ENCODE data around the gene TRIM66. TPM values are rescaled to one million over a fixed set of nuclear protein-coding genes. Genes with fewer than 3 reads are reported as not detected.

Gene TRIM66
- total RNA-seq, 4 donors from 2014 or later: 3.3 to 13.0 (median 6.2) TPM

DNA sequence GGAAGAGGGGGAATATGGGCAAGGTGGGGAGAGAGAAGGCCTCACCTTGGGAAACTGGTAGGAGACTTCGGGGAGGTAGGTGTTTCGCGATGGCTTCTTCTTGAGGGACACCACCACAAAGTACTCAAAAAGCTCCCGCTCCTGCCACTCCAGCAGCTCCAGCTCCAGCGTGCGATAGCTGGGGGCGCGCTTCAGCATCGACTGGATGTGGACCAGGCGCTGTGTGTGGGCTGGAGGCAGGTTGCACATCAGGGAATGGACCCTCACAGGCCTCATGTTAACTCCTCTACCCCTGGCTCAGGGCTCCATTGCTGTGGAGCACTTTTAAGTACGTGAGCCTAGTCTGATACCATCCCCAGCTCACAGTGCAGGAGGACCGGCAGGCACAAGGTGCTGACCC is 30.0 kb upstream of the TRIM66 start:
- intact Hi-C loops (cut with DNase I; ENCODE audit: low total_unique reads): no loop called here
- WGBS, 2 donors: 96% methylated on average over 12 of the region's 12 CpGs
- TF ChIP-seq, protein P1, sequence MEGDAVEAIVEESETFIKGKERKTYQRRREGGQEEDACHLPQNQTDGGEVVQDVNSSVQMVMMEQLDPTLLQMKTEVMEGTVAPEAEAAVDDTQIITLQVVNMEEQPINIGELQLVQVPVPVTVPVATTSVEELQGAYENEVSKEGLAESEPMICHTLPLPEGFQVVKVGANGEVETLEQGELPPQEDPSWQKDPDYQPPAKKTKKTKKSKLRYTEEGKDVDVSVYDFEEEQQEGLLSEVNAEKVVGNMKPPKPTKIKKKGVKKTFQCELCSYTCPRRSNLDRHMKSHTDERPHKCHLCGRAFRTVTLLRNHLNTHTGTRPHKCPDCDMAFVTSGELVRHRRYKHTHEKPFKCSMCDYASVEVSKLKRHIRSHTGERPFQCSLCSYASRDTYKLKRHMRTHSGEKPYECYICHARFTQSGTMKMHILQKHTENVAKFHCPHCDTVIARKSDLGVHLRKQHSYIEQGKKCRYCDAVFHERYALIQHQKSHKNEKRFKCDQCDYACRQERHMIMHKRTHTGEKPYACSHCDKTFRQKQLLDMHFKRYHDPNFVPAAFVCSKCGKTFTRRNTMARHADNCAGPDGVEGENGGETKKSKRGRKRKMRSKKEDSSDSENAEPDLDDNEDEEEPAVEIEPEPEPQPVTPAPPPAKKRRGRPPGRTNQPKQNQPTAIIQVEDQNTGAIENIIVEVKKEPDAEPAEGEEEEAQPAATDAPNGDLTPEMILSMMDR (IDR thresholded peaks at IDR 0.05): no peak
- TF ChIP-seq POLR2A (IDR thresholded peaks at IDR 0.05): no peak
- no peak overlapping the region for H3K4me3 ChIP-seq (ENCODE audit: low read depth, poor library complexity, severe bottlenecking)
- no peak for DNase-seq (ENCODE audit: low spot score in 2 of 2)

DNA sequence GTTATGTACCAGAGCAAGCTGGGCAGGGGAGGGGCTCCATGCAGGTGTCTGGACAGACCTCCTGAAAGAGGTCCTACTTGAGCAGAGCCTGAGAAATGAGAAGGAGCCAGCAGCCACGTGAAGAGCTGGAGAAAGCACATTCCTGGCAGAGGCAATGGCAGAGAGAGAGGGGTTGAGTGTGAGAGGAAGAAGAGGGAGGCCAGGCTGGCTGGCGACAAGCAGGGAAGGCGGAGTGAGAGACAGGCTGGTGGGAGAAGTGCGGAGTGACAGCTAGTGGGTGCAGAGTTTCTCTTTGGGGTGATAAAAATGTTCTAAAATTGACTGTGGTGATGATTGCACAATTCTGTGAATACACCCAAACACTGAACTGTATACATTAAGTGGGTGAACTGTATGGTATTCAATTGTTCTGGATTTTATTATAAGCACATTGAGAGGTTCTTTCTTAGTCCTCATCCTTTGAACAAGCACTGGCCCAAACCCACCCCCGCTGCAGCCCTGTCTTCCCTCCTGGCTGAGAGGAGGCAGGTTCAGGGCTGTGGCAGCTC is 29.5 kb upstream of the TRIM66 start:
- H3K4me3 ChIP-seq (ENCODE audit: low read depth, poor library complexity, severe bottlenecking): no peak overlapping the region
- 77 to 82% methylated on average over 5 of the region's 5 CpGs for WGBS, 2 donors
- DNase-seq (ENCODE audit: low spot score in 2 of 2): no peak
- intact Hi-C loops (cut with DNase I; ENCODE audit: low total_unique reads): no loop called here
- TF ChIP-seq, protein P1 (IDR thresholded peaks at IDR 0.05): no peak
- TF ChIP-seq POLR2A (IDR thresholded peaks at IDR 0.05): no peak

DNA sequence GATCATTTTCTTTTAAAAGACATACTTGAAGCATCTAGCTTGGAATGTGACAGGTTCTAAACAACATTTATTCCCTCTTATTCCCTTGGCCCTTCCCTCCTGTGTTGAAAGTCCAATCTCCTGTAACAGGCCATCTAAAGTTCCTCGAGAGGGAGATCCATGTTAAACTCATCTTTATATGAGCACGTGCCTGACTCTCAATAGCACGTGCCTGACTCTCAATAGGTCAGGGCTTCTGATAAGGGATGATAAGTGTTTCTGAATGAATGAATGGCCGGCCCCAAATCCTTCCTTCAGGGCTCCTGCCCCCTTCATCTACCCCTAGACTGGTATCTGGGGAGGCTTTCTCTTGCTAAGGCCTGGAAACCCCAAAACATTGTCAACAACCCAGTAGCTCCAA is 27.3 kb upstream of the TRIM66 start:
- WGBS, 2 donors: 89 to 92% methylated on average over 4 of the region's 4 CpGs
- intact Hi-C loops (cut with DNase I; ENCODE audit: low total_unique reads): no loop called here

GRCh38 chr11:8709002-8709672 is 26.7 kb upstream of the TRIM66 start:
- intact Hi-C loops (cut with DNase I; ENCODE audit: low total_unique reads): no loop called here
- 32 to 41% methylated on average over 10 to 12 of the region's 12 CpGs for WGBS, 2 donors
- H3K4me3 ChIP-seq (ENCODE audit: low read depth, poor library complexity, severe bottlenecking): no peak overlapping the region
- DNase-seq (ENCODE audit: low spot score in 2 of 2): peak; percentile 74 to 95
- TF ChIP-seq POLR2A (IDR thresholded peaks at IDR 0.05): no peak
- TF ChIP-seq, protein P1 (IDR thresholded peaks at IDR 0.05): no peak

More for the DNA sequence above, 27.3 kb upstream of the TRIM66 start:
- DNase-seq (ENCODE audit: low spot score in 2 of 2): no peak
- no peak for TF ChIP-seq POLR2A (IDR thresholded peaks at IDR 0.05)
- TF ChIP-seq, protein P1 (IDR thresholded peaks at IDR 0.05): no peak
- H3K4me3 ChIP-seq (ENCODE audit: low read depth, poor library complexity, severe bottlenecking): no peak overlapping the region

DNA sequence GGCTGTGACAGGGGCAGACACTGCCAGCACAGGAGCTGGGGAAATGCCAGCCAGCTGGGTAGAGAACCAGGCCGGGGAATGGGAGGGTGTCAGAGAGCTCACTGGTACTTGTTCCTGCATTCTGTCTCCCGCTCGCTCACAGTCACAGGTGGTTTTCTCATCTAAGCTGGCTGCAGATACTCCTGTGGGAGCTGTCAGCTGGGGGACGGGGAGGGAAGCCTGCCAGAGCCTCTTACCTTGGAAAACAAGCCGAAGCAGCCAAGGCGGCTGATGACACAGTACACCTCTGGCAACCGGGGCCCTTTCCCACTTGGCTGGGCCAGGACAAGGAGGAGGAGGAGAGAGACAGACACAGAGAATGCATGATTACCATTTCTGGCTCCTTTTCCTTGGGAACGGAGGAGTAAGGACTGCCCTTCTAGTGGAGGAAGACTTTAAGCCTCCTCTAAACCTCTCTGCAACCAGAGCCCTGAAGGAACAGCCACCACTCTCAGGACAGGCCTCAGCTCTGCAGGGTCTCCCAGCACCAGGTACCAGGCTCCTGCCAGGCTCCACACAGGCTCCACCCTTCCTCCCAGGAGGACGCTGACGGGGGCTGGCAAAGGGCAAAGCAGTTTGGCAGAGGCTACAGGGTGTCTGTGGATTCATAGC is 25.2 kb upstream of the TRIM66 start:
- no peak overlapping the region for H3K4me3 ChIP-seq (ENCODE audit: low read depth, poor library complexity, severe bottlenecking)
- WGBS, 2 donors: 46 to 51% methylated on average over 10 of the region's 10 CpGs
- no peak for TF ChIP-seq POLR2A (IDR thresholded peaks at IDR 0.05)
- TF ChIP-seq, protein P1 (IDR thresholded peaks at IDR 0.05): no peak
- intact Hi-C loops (cut with DNase I; ENCODE audit: low total_unique reads): no loop called here
- peak in 1 of 2 donors; percentile 56 for DNase-seq (ENCODE audit: low spot score in 2 of 2)
